ENCODE measurements around the gene PARD3B. TPM values are rescaled to one million over a fixed set of nuclear protein-coding genes. Genes with fewer than 3 reads are reported as not detected.

PARD3B gene
- total and polyA plus RNA-seq, 2 of the 8 experiments (the other 6 are each of a cell fraction or from before 2014, with no cell fraction given): 1.2 to 5.7 TPM

GRCh38 chr2:205617905-205618304 lies 1072.6 kb downstream of the PARD3B start:
- Histone ChIP-seq H3K23me2 (ENCODE audit: low read depth, low read length) (no peaks in the 10 kb centered on the region; the same call in 1 of the 2 replicates), H3K4me3 (ENCODE audit: extremely low read depth in 1 of 4, insufficient read depth in 2 of 4, low read depth in 3 of 4, low read length in 4 of 4) (no peak overlapping the region), H2AK5ac (ENCODE audit: low read depth, low read length) (no peak overlapping the region), H2BK5ac (ENCODE audit: low read depth, low read length) (no peak overlapping the region), H3K27me3 (replicated peaks in 1 of 4; ENCODE audit: control insufficient read depth in 3 of 4, extremely low read depth in 1 of 4, insufficient read depth in 3 of 4, low read length in 3 of 4) (no peaks in the 10 kb centered on the region; a peak in 1 of 7 replicates), H3K36me3 (ENCODE audit: control insufficient read depth in 2 of 4, insufficient read depth in 4 of 4, low read length in 3 of 4) (no peaks in the 10 kb centered on the region), H3K14ac (ENCODE audit: insufficient read length) (no peak overlapping the region), H4K20me1 (replicated peaks in 1 of 2; ENCODE audit: control insufficient read depth in 1 of 2, insufficient read depth in 2 of 2, low read length in 2 of 2) (no peaks in the 10 kb centered on the region), H3K56ac (replicated peaks; ENCODE audit: insufficient read length, low read depth, low read length) (no peak overlapping the region), H4K5ac (ENCODE audit: insufficient read length, low read depth, low read length) (no peak overlapping the region), H4K91ac (replicated peaks; ENCODE audit: insufficient read length, low read length) (no peak overlapping the region), H2AFZ (ENCODE audit: low read length) (no peak overlapping the region), H3K9ac (replicated peaks in 1 of 4; ENCODE audit: extremely low read depth in 1 of 4, low read depth in 3 of 4, low read length in 3 of 4) (no peak overlapping the region), H2BK15ac (ENCODE audit: low read length) (no peak overlapping the region), H3K79me2 (ENCODE audit: control insufficient read depth in 1 of 2, insufficient read depth in 2 of 2, low read length in 2 of 2) (no peaks in the 10 kb centered on the region), H3K4me1 (replicated peaks in 1 of 4; ENCODE audit: control insufficient read depth in 3 of 4, insufficient read depth in 4 of 4, low read length in 3 of 4) (no peaks in the 10 kb centered on the region), H2BK120ac (replicated peaks; ENCODE audit: low read depth, low read length) (no peak overlapping the region), H3K4me2 (ENCODE audit: insufficient read depth in 1 of 2, low read depth in 2 of 2, low read length in 2 of 2) (no peak overlapping the region), H3K27ac (ENCODE audit: low read depth, low read length) (no peak overlapping the region), H2BK12ac (ENCODE audit: low read depth, low read length) (no peak overlapping the region), H3K23ac (ENCODE audit: insufficient read length) (no peak overlapping the region), H4K8ac (ENCODE audit: extremely low read depth, insufficient read depth, low read length) (no peak overlapping the region), H3K9me3 (ENCODE audit: insufficient read depth in 2 of 2, low read depth in 1 of 2, low read length in 1 of 2) (peaks cover 0 to 6% of the 10 kb centered on the region in 2 experiments; a peak in 1 of 4 replicates), H3K79me1 (ENCODE audit: low read depth, low read length) (no peaks in the 10 kb centered on the region), H3K4ac (replicated peaks; ENCODE audit: insufficient read length, low read depth, low read length) (no peak overlapping the region), H3K18ac (ENCODE audit: extremely low read depth, low read length) (no peak overlapping the region), H2BK20ac (ENCODE audit: low read length) (no peak overlapping the region)
- TF ChIP-seq POLR2AphosphoS5 (IDR thresholded peaks at IDR 0.05; ENCODE audit: low read depth, low read length): no peak
- no peak for TF ChIP-seq EZH2 (IDR thresholded peaks at IDR 0.05; ENCODE audit: low read depth, low read length, severe bottlenecking)
- no peak for TF ChIP-seq GABPA (IDR thresholded peaks at IDR 0.05; ENCODE audit: borderline replicate concordance, insufficient read depth, low read length)
- POLR2A ChIA-PET (ENCODE audit: partially characterized antibody): interaction anchor here (1.1 kb wide), 1 partner anchor 15 kb away, joined by 4 read pairs; no protein-coding TSS in a partner anchor
- DNase-seq (ENCODE audit: low read depth in 1 of 2, low spot score in 2 of 2) (no peak), FAIRE-seq (no peak)
- 86% methylated on average over 2 of the region's 2 CpGs; no CpG with 5 or more reads in 1 of the 2 experiments for WGBS, 2 experiments (ENCODE audit: extremely low coverage in 1 of 2, insufficient coverage in 1 of 2, insufficient read length in 1 of 2, insufficient replicate concordance in 2 of 2, low coverage in 1 of 2, low lambda C conversion rate in 2 of 2, missing lambda C conversion rate in 1 of 2)
- CTCF ChIA-PET (ENCODE audit: partially characterized antibody): interaction anchor here (0.6 to 2.1 kb wide), 6 partner anchors 53 to 1440 kb away, joined by 3 to 9 read pairs (median 3); no protein-coding TSS in a partner anchor

All from H1 (cell line).